ENCODE data around the gene NFKBIA. TPM values are rescaled to one million over a fixed set of nuclear protein-coding genes. Genes with fewer than 3 reads are reported as not detected.

The NFKBIA gene
- polyA plus RNA-seq, 2 of the 4 experiments (the other 2 are of a cell fraction) = 65.0 to 115 TPM

DNA sequence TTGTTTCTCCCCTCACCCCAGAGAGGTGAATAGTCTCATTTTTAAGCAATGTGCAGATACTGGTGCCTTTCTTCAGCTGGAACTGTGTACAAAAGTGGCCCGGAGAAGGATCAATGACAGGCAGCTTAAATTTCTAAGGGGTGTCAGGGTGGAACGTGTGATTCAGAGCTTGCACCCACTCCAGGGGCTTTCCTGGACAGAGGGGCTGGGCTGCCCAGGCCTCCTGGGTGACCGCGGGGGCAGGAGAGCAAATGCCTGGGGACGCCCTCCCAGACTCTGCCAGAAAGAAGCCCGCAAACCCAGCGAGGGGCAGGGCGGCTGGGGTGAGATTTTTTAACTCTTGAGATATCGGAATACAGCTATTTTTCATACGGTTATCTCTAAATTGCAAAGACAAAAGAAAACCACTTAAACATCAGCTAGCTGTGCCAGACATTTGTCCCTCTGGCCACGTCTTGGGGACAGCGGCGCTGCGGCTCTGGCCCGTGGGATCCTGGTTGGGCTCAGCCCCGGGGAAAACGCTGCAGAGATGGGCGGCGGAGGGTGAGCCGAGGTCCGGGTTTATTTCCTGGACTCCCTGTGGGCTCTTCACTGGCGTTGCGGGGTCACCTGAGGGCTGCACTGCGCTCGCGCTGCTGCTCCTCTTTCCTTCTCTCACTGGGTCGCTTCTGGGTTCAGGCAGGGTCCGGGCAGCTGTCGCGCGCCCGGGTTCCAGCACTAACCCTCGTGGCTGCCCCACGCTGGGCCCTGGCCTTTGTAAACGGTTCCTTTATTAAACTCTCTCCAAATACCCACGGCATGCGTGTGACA lies 35.8 kb downstream of the NFKBIA start:
- TF ChIP-seq CEBPB (IDR thresholded peaks at IDR 0.05) (no peak), ZNF302 (CRISPR knock-in tag; IDR thresholded peaks at IDR 0.05) (no peak), NFE2L2 (conservative IDR thresholded peaks at IDR 0.05; ENCODE audit: low read length) (no peak), EHMT2 (IDR thresholded peaks at IDR 0.05; ENCODE audit: low read depth) (no peak), RNF2 (IDR thresholded peaks at IDR 0.05; ENCODE audit: borderline replicate concordance, low read depth) (no peak), CHD4 (IDR thresholded peaks at IDR 0.05; ENCODE audit: borderline replicate concordance) (no peak), TP53 (CRISPR knock-in tag; IDR thresholded peaks at IDR 0.05) (no peak)
- TF ChIP-seq, protein P1, sequence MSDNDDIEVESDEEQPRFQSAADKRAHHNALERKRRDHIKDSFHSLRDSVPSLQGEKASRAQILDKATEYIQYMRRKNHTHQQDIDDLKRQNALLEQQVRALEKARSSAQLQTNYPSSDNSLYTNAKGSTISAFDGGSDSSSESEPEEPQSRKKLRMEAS (IDR thresholded peaks at IDR 0.05) = no peak
- TF ChIP-seq, protein P2, sequence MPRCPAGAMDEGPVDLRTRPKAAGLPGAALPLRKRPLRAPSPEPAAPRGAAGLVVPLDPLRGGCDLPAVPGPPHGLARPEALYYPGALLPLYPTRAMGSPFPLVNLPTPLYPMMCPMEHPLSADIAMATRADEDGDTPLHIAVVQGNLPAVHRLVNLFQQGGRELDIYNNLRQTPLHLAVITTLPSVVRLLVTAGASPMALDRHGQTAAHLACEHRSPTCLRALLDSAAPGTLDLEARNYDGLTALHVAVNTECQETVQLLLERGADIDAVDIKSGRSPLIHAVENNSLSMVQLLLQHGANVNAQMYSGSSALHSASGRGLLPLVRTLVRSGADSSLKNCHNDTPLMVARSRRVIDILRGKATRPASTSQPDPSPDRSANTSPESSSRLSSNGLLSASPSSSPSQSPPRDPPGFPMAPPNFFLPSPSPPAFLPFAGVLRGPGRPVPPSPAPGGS (IDR thresholded peaks at IDR 0.05) = no peak
- TF ChIP-seq, protein P3, sequence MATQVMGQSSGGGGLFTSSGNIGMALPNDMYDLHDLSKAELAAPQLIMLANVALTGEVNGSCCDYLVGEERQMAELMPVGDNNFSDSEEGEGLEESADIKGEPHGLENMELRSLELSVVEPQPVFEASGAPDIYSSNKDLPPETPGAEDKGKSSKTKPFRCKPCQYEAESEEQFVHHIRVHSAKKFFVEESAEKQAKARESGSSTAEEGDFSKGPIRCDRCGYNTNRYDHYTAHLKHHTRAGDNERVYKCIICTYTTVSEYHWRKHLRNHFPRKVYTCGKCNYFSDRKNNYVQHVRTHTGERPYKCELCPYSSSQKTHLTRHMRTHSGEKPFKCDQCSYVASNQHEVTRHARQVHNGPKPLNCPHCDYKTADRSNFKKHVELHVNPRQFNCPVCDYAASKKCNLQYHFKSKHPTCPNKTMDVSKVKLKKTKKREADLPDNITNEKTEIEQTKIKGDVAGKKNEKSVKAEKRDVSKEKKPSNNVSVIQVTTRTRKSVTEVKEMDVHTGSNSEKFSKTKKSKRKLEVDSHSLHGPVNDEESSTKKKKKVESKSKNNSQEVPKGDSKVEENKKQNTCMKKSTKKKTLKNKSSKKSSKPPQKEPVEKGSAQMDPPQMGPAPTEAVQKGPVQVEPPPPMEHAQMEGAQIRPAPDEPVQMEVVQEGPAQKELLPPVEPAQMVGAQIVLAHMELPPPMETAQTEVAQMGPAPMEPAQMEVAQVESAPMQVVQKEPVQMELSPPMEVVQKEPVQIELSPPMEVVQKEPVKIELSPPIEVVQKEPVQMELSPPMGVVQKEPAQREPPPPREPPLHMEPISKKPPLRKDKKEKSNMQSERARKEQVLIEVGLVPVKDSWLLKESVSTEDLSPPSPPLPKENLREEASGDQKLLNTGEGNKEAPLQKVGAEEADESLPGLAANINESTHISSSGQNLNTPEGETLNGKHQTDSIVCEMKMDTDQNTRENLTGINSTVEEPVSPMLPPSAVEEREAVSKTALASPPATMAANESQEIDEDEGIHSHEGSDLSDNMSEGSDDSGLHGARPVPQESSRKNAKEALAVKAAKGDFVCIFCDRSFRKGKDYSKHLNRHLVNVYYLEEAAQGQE (IDR thresholded peaks at IDR 0.05) = no peak
- no peak for FAIRE-seq
- ChIA-PET CTCF (interaction anchor here (0.9 to 2.6 kb wide), 7 partner anchors 14 to 54 kb away, joined by 3 to 9 read pairs (median 3); partner anchors contain the start of gene NFKBIA), POLR2A (interaction anchor here (1.1 to 2.6 kb wide), 5 partner anchors 35 to 77 kb away, joined by 3 to 14 read pairs (median 6); partner anchors contain the start of genes NFKBIA and PSMA6)
- peaks cover 11% of the 10 kb centered on the region; the same call in 2 of the 3 replicates for H3K9me3 ChIP-seq
- peak overlapping the region; percentile 74 to 86; a peak in 5 of 6 replicates for H3K27ac ChIP-seq
- peaks cover 59% of the 10 kb centered on the region for H3K4me1 ChIP-seq
- 84% methylated on average over 37 of the region's 37 CpGs for WGBS (ENCODE audit: missing lambda C conversion rate)
- DNase-seq (ENCODE audit: low read depth in 1 of 2, low spot score in 1 of 2) = no peak
- no peak for ATAC-seq
- no peak overlapping the region for H3K4me3 ChIP-seq
- peak overlapping the region; percentile 57; the same call in 2 of the 3 replicates for H3K4me2 ChIP-seq

DNA sequence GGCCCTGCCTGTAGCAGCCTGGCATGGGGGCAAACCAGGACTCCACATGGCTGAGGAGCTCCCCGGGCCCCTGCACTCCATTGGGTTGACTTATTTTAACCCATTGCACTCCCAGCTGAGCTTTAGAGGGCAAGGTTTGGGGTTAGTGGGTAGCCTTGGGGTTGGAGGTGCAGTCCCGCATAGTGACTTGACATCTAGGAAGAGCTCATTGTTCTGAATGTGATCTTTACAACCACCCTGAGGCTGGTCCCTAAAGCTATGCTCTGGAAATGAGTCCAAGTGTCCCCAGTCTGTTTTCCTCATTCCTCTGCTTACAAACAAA lies 36.4 kb downstream of the NFKBIA start:
- CTCF ChIA-PET = interaction anchor here (0.9 to 2.6 kb wide), 4 partner anchors 16 to 54 kb away, joined by 3 to 9 read pairs (median 3); partner anchors contain the start of gene NFKBIA
- TF ChIP-seq POLR2A (IDR thresholded peaks at IDR 0.05; ENCODE audit: low read length) (no peak), ESRRA (IDR thresholded peaks at IDR 0.05; ENCODE audit: borderline replicate concordance, low read length) (no peak), RNF2 (IDR thresholded peaks at IDR 0.05; ENCODE audit: borderline replicate concordance, low read depth) (no peak), ZFP36 (IDR thresholded peaks at IDR 0.05; ENCODE audit: borderline replicate concordance, partially characterized antibody) (no peak), EP300 (IDR thresholded peaks at IDR 0.05) (no peak), EHMT2 (IDR thresholded peaks at IDR 0.05; ENCODE audit: low read depth) (no peak)
- TF ChIP-seq, protein P4, sequence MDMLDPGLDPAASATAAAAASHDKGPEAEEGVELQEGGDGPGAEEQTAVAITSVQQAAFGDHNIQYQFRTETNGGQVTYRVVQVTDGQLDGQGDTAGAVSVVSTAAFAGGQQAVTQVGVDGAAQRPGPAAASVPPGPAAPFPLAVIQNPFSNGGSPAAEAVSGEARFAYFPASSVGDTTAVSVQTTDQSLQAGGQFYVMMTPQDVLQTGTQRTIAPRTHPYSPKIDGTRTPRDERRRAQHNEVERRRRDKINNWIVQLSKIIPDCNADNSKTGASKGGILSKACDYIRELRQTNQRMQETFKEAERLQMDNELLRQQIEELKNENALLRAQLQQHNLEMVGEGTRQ (IDR thresholded peaks at IDR 0.05) = no peak
- ATAC-seq (no peak), FAIRE-seq (no peak), DNase-seq (ENCODE audit: low read depth in 1 of 2, low spot score in 1 of 2) (no peak)
- Histone ChIP-seq H3K4me2 (peak overlapping the region; percentile 6; the same call in 1 of the 3 replicates), H3K9me3 (peaks cover 11% of the 10 kb centered on the region; the same call in 2 of the 3 replicates), H3K4me3 (no peak overlapping the region), H3K27ac (peak overlapping the region; percentile 74 to 86; a peak in 5 of 6 replicates), H3K4me1 (peaks cover 58% of the 10 kb centered on the region)
- 90% methylated on average over 2 of the region's 2 CpGs for WGBS (ENCODE audit: missing lambda C conversion rate)
- POLR2A ChIA-PET = interaction anchor here (0.6 to 1.4 kb wide), 4 partner anchors 28 to 76 kb away, joined by 3 to 9 read pairs (median 4); partner anchors contain the start of genes NFKBIA and PSMA6

Measured in A549 (cell line).